Epidermal melanocyte (primary cell): Measurements from ENCODE around the gene IGF2BP1.
"Not testable (repeated sequence)": the region's sequence is repeated elsewhere in the genome, so short reads cannot be mapped to it uniquely, and the experiment has no call there.

Source experiments
- DNase-seq: peaks from one replicate; pipeline ENCODE4 v3.0.0; 2011; ENCODE audit warnings: low spot score; ENCODE audit not compliant: insufficient read length

The IGF2BP1 gene

GRCh38 chr17:49018748-49019147 lies 21.6 kb downstream of the IGF2BP1 start:
- no peak for DNase-seq

GRCh38 chr17:49020609-49021008 lies 23.4 kb downstream of the IGF2BP1 start:
- DNase-seq: no peak

GRCh38 chr17:49021095-49021767 lies 24.0 kb downstream of the IGF2BP1 start:
- no peak for DNase-seq

- DNase-seq: no peak
Observed at GRCh38 chr17:49021768-49022103, 24.6 kb downstream of the IGF2BP1 start.

GRCh38 chr17:49022391-49022941 lies 25.3 kb downstream of the IGF2BP1 start:
- no peak for DNase-seq

GRCh38 chr17:49024523-49024922 lies 27.3 kb downstream of the IGF2BP1 start:
- DNase-seq: no peak

GRCh38 chr17:49026447-49026846 lies 29.3 kb downstream of the IGF2BP1 start:
- not testable (repeated sequence) for DNase-seq

- no peak for DNase-seq
Observed at GRCh38 chr17:49028271-49028670, 31.1 kb downstream of the IGF2BP1 start.

GRCh38 chr17:49029801-49030200 lies 32.6 kb downstream of the IGF2BP1 start:
- no peak for DNase-seq

- peak; percentile 90 for DNase-seq
Observed at GRCh38 chr17:49031965-49032928, 35.1 kb downstream of the IGF2BP1 start.

GRCh38 chr17:49035470-49036269 lies 38.5 kb downstream of the IGF2BP1 start:
- DNase-seq: no peak

- no peak for DNase-seq
Observed at GRCh38 chr17:49036270-49036626, 39.1 kb downstream of the IGF2BP1 start.

GRCh38 chr17:49038138-49038537 lies 41.0 kb downstream of the IGF2BP1 start:
- DNase-seq: no peak

- no peak for DNase-seq
Observed at GRCh38 chr17:49038544-49038943, 41.4 kb downstream of the IGF2BP1 start.

- not testable (repeated sequence) for DNase-seq
Observed at GRCh38 chr17:49039518-49039917, 42.3 kb downstream of the IGF2BP1 start.

GRCh38 chr17:49041527-49041926 lies 44.3 kb downstream of the IGF2BP1 start:
- no peak for DNase-seq

GRCh38 chr17:49045376-49045775 lies 48.2 kb downstream of the IGF2BP1 start:
- DNase-seq: no peak

- DNase-seq: no peak
Observed at GRCh38 chr17:49046912-49047311, 49.7 kb downstream of the IGF2BP1 start.

GRCh38 chr17:49049265-49049664 lies 52.1 kb downstream of the IGF2BP1 start:
- DNase-seq: no peak

GRCh38 chr17:49050611-49051010 lies 53.4 kb downstream of the IGF2BP1 start:
- DNase-seq: no peak

- DNase-seq: no peak
Observed at GRCh38 chr17:49051269-49051668, 54.1 kb downstream of the IGF2BP1 start.
